NCI-H526 treated with DMSO at 0.1 percent for 48 hours (cell line): ENCODE measurements around the gene PRRC2A.

Experiments used
- DNase-seq: peaks from one replicate; lab custom pipeline; 2025; lab: John Stamatoyannopoulos, UW

The PRRC2A gene

DNA sequence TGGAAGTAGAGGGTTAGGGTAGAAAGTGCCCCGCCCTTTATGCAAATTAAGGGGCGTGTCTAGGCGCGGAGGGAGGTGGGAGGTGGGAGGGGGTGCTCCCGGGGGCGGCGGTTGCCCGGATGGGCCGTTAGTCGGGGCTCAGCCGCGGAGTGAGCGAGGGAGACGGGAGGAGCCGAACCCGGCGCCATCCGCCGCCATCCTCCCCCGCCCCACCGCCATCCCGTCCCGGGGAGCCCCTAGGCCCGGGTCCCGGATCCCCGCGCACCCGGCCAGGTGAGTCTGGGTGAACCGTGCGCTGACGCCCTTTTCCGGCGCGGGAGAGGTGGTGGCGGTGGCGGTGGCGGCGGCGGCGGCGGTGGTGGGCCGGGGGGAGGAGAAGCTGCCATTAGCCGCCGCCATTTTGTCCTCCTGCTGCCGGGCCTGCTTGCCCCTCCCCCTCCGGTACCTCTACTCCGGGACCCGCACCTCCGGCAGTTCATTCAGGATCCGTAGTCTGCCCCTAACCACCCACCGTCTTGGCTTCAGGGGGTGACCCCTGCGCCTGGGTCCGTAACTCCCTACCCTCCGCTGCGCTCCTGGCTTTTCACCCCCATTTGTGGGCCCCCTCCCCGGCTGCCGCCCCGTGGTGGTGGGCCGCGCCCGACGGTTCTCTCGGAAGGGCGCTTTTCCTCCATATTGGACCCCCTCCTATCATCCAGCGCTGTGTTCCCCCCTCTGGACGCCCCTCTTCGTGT lies at the start of gene PRRC2A:
Gene PRRC2A, plus strand, starts transcription at position 130 of the 734 bp plus-strand sequence. CDS start 2,075 bp downstream, outside the sequence.
- peak; percentile 36 for DNase-seq

DNA sequence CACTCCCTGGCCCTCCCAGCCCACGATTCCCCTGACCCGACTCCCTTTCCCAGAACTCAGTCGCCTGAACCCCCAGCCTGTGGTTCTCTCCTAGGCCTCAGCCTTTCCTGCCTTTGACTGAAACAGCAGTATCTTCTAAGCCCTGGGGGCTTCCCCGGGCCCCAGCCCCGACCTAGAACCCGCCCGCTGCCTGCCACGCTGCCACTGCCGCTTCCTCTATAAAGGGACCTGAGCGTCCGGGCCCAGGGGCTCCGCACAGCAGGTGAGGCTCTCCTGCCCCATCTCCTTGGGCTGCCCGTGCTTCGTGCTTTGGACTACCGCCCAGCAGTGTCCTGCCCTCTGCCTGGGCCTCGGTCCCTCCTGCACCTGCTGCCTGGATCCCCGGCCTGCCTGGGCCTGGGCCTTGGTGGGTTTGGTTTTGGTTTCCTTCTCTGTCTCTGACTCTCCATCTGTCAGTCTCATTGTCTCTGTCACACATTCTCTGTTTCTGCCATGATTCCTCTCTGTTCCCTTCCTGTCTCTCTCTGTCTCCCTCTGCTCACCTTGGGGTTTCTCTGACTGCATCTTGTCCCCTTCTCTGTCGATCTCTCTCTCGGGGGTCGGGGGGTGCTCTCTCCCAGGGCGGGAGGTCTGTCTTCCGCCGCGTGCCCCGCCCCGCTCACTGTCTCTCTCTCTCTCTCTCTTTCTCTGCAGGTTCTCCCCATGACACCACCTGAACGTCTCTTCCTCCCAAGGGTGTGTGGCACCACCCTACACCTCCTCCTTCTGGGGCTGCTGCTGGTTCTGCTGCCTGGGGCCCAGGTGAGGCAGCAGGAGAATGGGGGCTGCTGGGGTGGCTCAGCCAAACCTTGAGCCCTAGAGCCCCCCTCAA lies 48.2 kb upstream of the PRRC2A start, which contains the start of gene LTA:
Gene LTA, plus strand, starts transcription at position 249 of the 871 bp plus-strand sequence. Its CDS starts 454 bp downstream, at position 703.
- no peak for DNase-seq

DNA sequence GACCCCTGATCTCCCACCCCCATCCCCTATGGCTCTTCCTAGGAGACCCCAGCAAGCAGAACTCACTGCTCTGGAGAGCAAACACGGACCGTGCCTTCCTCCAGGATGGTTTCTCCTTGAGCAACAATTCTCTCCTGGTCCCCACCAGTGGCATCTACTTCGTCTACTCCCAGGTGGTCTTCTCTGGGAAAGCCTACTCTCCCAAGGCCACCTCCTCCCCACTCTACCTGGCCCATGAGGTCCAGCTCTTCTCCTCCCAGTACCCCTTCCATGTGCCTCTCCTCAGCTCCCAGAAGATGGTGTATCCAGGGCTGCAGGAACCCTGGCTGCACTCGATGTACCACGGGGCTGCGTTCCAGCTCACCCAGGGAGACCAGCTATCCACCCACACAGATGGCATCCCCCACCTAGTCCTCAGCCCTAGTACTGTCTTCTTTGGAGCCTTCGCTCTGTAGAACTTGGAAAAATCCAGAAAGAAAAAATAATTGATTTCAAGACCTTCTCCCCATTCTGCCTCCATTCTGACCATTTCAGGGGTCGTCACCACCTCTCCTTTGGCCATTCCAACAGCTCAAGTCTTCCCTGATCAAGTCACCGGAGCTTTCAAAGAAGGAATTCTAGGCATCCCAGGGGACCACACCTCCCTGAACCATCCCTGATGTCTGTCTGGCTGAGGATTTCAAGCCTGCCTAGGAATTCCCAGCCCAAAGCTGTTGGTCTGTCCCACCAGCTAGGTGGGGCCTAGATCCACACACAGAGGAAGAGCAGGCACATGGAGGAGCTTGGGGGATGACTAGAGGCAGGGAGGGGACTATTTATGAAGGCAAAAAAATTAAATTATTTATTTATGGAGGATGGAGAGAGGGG lies 47.0 kb upstream of the PRRC2A start:
- no peak for DNase-seq

DNA sequence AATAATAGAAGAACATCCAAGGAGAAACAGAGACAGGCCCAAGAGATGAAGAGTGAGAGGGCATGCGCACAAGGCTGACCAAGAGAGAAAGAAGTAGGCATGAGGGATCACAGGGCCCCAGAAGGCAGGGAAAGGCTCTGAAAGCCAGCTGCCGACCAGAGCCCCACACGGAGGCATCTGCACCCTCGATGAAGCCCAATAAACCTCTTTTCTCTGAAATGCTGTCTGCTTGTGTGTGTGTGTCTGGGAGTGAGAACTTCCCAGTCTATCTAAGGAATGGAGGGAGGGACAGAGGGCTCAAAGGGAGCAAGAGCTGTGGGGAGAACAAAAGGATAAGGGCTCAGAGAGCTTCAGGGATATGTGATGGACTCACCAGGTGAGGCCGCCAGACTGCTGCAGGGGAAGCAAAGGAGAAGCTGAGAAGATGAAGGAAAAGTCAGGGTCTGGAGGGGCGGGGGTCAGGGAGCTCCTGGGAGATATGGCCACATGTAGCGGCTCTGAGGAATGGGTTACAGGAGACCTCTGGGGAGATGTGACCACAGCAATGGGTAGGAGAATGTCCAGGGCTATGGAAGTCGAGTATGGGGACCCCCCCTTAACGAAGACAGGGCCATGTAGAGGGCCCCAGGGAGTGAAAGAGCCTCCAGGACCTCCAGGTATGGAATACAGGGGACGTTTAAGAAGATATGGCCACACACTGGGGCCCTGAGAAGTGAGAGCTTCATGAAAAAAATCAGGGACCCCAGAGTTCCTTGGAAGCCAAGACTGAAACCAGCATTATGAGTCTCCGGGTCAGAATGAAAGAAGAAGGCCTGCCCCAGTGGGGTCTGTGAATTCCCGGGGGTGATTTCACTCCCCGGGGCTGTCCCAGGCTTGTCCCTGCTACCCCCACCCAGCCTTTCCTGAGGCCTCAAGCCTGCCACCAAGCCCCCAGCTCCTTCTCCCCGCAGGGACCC lies 46.1 kb upstream of the PRRC2A start:
- DNase-seq = no peak

DNA sequence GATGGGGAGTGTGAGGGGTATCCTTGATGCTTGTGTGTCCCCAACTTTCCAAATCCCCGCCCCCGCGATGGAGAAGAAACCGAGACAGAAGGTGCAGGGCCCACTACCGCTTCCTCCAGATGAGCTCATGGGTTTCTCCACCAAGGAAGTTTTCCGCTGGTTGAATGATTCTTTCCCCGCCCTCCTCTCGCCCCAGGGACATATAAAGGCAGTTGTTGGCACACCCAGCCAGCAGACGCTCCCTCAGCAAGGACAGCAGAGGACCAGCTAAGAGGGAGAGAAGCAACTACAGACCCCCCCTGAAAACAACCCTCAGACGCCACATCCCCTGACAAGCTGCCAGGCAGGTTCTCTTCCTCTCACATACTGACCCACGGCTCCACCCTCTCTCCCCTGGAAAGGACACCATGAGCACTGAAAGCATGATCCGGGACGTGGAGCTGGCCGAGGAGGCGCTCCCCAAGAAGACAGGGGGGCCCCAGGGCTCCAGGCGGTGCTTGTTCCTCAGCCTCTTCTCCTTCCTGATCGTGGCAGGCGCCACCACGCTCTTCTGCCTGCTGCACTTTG lies 45.1 kb upstream of the PRRC2A start, which contains the start of gene TNF:
Gene TNF, plus strand, starts transcription at position 231 of the 567 bp plus-strand sequence. Its CDS starts 177 bp downstream, at position 408.
- no peak for DNase-seq

DNA sequence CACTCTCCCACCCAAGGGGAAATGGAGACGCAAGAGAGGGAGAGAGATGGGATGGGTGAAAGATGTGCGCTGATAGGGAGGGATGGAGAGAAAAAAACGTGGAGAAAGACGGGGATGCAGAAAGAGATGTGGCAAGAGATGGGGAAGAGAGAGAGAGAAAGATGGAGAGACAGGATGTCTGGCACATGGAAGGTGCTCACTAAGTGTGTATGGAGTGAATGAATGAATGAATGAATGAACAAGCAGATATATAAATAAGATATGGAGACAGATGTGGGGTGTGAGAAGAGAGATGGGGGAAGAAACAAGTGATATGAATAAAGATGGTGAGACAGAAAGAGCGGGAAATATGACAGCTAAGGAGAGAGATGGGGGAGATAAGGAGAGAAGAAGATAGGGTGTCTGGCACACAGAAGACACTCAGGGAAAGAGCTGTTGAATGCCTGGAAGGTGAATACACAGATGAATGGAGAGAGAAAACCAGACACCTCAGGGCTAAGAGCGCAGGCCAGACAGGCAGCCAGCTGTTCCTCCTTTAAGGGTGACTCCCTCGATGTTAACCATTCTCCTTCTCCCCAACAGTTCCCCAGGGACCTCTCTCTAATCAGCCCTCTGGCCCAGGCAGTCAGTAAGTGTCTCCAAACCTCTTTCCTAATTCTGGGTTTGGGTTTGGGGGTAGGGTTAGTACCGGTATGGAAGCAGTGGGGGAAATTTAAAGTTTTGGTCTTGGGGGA lies 44.4 kb upstream of the PRRC2A start:
- no peak for DNase-seq

DNA sequence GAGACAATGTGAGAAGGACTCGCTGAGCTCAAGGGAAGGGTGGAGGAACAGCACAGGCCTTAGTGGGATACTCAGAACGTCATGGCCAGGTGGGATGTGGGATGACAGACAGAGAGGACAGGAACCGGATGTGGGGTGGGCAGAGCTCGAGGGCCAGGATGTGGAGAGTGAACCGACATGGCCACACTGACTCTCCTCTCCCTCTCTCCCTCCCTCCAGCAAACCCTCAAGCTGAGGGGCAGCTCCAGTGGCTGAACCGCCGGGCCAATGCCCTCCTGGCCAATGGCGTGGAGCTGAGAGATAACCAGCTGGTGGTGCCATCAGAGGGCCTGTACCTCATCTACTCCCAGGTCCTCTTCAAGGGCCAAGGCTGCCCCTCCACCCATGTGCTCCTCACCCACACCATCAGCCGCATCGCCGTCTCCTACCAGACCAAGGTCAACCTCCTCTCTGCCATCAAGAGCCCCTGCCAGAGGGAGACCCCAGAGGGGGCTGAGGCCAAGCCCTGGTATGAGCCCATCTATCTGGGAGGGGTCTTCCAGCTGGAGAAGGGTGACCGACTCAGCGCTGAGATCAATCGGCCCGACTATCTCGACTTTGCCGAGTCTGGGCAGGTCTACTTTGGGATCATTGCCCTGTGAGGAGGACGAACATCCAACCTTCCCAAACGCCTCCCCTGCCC lies 43.5 kb upstream of the PRRC2A start:
- no peak for DNase-seq

DNA sequence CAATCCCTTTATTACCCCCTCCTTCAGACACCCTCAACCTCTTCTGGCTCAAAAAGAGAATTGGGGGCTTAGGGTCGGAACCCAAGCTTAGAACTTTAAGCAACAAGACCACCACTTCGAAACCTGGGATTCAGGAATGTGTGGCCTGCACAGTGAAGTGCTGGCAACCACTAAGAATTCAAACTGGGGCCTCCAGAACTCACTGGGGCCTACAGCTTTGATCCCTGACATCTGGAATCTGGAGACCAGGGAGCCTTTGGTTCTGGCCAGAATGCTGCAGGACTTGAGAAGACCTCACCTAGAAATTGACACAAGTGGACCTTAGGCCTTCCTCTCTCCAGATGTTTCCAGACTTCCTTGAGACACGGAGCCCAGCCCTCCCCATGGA lies 42.9 kb upstream of the PRRC2A start:
- DNase-seq = no peak

DNA sequence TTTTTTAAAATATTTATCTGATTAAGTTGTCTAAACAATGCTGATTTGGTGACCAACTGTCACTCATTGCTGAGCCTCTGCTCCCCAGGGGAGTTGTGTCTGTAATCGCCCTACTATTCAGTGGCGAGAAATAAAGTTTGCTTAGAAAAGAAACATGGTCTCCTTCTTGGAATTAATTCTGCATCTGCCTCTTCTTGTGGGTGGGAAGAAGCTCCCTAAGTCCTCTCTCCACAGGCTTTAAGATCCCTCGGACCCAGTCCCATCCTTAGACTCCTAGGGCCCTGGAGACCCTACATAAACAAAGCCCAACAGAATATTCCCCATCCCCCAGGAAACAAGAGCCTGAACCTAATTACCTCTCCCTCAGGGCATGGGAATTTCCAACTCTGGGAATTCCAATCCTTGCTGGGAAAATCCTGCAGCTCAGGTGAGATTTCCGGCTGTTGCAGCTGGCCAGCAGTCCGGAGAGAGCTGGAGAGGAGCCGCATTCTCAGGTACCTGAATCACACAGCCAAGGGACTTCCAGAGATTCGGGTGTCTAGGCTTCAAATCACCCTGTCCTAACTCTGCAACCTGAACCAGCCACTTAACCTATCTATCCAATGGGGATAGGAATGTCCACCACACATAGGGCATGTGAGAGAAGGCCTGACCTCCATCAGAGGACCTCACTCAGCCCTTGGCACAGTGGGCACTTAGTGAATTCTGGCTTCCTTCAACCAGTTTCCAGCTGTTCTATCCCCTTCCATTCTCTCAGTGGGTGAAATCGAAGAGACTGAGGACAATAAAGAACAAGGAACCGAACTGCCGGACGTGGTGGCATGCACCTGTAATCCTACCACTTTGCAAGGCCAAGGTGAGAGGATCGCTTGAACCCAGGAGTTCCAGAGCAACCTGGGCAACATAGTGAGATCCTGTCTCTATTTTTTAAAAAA lies 42.1 kb upstream of the PRRC2A start:
- no peak for DNase-seq

DNA sequence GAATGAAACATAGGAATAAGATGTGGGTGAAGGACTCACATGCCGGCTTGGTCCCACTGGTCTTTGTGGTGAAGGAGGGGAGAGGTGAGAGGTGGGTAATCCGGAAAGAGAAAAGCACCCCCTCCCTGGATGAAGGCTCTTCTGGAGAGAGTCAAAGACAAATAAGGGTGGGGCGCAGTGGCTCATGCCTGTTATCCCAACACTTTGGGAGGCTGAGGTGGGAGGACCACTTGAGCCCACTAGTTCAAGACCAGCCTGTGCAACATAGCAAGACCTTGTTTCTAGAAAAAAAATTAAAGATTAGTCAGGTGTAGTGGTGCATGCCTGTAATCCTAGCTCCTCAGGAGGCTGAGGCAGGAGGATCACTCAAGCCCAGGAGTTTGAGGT lies 41.4 kb upstream of the PRRC2A start:
- no peak for DNase-seq

DNA sequence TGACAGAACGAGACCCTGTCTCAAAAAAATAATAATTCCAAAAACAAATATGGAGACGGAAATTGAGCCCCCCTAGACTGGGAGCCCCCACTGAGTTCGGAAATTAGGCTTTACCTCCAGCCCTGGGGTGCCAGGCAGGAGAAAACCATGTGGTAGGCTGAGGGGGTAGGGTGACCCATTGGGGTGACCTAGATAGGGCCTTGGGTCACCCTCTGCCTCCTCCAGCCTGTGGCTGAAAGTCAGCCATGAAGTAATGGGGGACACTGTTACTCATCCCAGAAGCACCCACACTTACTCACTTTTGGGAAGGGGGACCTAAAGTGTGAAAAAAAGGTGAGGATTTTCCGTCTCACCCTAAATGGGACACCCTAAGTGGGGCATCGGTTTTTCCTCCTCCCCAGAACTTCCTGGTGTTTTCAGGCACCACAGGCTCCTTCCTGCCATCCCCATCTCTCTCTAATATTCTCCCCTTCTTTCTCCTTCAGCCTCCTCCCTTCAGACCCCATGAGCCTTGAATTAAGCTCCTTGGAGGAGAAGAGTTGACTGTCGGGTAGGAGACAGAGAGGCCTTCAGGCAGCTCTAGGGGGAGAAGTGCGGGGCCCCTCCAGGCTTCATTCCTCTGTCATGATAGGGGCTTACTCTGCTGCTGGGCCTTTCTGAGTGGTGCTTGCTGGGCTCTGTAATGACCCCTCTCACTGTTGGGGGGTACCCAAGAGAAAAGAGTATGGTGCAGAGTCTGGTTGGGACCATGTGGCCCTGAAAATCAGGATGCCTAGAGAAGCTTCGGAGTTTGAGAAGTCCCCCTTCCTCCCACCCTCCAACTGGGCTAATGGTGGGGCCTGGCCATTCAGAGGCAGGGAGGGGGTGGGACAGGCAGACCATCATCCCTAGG lies 40.7 kb upstream of the PRRC2A start:
- DNase-seq = no peak

DNA sequence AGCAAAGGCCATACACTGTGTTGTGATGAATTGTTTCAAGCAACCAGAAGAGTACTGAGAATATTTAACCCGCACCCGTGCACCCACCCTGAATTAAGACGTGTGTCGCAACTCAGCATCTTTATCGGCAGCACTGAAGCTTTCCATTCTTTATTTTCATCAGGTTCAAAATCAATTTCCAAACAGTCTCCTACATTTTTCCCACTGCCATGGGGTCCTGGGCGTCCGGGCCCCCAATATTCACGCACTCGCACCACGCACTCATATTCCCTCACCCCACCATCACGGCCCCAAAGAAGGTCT lies 40.1 kb upstream of the PRRC2A start:
- DNase-seq = no peak

DNA sequence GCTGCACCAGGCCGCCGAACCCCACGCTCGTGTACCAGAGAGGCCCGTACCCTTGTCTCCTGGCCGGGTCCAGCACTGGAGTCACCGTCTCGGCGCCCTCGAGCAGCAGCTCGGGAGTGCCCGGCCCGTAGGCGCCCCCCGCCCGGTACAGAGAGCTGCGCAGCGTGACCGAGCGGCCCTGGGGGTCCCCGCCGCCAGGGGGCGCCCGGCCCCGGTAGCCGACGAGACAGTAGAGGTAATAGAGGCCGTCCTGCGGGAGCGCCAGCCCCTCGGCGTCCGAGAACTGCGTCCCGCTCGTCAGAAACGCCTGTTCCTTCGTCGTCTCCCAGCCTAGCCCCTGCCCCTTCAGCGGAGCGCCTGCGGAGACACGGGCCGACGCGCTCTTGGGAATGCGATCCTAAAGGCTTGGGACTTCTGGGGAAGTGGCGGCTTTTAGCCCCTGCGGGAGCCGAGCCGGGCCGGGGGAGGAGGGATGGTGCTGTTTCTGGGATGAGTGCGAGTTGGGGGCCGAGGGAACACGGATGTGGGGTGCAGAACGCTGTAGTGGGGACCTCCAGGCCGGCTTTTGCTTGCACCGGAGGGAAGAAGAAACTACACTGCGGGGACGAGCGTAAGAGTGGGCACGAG lies 39.6 kb upstream of the PRRC2A start:
- DNase-seq = peak; percentile 56

DNA sequence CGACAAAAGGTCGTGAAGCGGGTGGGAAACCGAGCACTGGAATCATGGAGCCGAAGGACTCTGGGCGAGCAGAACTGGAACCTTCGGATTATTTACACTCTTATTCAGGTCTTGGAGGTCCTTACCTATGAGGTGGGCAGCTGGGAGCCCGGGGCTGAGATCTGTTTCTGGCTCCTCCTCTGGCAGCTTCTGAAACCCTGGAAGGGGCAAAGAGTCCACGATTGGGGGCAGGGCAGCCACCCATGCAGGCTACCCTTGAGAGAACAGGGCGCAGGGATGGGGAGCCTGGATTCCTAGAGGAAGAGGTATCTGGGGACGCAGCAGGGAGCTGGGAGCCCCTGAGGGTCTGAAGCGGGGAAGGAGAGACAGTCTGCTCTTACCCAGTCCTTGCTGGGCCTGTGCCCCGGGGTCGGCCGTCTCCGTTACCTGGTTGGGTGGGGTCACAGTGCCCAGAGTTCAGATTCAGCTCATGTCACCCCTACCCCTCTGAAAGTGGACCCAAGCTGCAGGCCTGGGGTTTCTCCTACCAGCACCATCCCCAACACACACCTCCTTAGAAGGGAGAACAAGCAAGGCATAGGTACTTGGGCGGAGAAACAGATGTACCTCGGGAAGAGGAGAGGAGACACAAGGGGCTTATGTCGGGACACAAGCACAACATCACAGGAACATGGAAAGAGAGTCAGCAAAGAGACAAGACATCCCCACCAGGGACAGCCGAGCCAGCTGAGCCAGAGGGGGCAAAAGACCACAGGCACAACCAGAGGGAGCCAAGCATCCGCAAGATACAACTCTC lies 38.9 kb upstream of the PRRC2A start:
- DNase-seq = no peak

DNA sequence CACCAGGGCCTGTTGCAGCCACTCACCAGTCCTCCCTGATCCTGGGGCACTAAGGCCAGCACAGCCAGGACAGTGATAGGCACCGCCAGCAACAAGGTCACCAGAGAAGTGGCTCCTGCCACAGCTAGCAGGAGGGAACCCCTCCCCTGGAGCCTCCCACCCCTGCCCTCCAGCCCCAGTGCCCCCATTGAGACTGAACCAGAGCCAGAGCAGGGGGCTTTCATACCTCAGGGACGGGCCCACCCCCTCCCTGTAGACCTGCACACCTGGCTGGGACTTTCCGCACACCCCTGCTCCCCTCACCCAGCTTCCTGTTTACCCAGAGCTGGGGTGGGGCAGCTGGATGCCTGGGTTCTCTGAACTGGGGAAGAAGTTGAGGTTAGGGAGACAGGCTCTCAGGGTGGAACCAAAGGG lies 38.3 kb upstream of the PRRC2A start, which contains the start of gene LTB:
Gene LTB, minus strand, starts transcription at position 195 of the 414 bp plus-strand sequence. Its CDS starts 7 bp downstream, at position 188.
- DNase-seq = no peak

DNA sequence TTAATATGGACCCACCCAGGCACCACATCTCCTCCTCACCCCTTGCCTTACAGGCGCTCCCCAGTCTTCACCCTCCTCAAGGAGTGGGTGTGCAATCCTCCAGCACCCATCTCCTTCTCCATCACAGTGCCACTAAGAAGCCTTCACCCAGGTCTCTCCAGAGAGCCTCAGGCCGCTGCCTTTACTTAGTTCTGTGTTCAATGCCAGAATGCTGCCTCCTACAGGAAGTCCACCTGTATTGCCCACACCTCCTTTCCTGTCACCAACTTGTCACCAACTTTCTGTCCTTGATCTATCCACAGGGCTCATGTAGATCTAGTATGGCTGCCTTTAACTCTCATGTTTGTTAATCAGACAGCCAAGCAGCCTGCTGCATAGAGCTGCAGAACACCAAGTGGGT lies 35.0 kb upstream of the PRRC2A start:
- no peak for DNase-seq
